Activated CD8-positive, alpha-beta memory T cell treated with anti-CD3 and anti-CD28 coated beads for 24 hours (primary cell): ENCODE measurements around the gene CD200R1L.

Experiments used
- DNase-seq: peaks from one replicate; pipeline ENCODE4 v3.0.0-alpha.2; 2020

Gene CD200R1L

DNA sequence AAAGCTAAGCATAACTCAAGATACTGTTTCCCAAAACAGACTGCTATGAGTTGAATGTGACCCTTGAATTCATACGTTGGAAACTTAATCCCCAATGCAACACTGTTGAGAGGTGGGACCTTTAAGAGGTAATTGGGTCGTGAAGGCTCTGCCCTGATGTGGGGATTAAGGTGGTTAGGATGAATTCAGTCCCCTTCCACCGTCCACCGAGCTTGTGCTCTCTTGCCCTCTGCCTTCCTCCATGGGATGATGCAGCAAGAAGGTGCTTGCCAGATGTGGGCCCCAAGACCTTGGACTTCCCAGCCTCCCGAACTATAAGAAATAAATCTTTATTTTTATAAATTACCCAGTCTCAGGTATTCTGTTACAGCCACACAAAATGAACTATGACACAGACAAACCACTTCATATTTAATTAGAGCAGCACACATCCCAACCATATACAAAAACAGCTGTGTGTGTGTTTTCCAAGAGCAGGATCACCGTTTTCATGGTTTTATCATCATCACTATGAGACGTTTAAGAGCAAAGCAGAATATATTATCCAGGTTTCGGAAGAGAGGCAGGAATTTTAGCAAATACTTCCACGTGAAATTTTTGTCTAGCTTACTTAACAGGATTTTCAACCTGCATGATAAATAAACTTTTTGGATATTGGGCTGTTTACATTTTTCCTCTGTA is 61.2 kb downstream of the CD200R1L start:
- no peak for DNase-seq

DNA sequence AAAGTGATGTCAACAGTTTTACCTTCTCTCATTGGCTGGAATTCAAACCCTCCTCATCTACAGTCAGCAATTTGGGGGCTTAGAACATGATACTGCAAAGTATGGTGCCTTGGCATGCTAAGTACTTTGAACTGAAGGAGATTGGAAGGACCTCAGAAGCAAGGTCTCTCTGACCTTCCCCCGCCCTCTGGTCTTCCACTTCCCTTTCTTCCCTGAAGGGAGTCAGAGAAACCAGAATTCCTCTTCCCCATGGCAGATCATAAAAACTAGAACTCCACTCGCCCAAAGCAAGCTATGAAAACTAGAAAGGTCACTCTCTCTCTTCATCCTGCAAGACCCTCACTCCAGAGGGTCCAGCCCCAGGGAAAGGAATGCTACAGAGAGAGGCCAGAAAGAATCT is 64.2 kb downstream of the CD200R1L start:
- no peak for DNase-seq

- DNase-seq, result no peak
Observed at GRCh38 chr3:112781599-112781998, 65.1 kb downstream of the CD200R1L start.

- no peak for DNase-seq
Observed at GRCh38 chr3:112779558-112780480, 66.8 kb downstream of the CD200R1L start.

- no peak for DNase-seq
Observed at GRCh38 chr3:112779011-112779410, 67.7 kb downstream of the CD200R1L start.

- no peak for DNase-seq
Observed at GRCh38 chr3:112778353-112778948, 68.2 kb downstream of the CD200R1L start.

GRCh38 chr3:112777811-112778210 is 68.9 kb downstream of the CD200R1L start:
- no peak for DNase-seq

DNA sequence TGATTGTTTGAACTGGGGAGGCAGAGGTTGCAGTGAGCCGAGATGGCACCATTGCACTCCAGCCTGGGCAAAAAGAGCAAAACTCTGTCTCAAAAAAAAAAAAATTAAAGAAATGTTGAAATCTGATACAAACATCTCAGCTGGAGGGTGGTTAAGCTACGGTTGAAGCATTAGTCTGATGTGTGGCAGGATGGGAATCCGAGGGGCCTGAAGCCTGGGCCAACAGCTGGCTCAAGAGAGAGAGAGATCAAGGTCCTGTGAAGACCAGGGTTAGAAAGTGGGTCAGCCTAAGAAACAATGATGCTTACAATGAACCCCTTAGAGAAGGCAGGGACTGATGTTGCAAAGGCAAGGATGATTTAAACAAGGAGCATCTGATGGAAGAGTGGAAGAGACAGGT is 69.8 kb downstream of the CD200R1L start:
- DNase-seq, result no peak

DNA sequence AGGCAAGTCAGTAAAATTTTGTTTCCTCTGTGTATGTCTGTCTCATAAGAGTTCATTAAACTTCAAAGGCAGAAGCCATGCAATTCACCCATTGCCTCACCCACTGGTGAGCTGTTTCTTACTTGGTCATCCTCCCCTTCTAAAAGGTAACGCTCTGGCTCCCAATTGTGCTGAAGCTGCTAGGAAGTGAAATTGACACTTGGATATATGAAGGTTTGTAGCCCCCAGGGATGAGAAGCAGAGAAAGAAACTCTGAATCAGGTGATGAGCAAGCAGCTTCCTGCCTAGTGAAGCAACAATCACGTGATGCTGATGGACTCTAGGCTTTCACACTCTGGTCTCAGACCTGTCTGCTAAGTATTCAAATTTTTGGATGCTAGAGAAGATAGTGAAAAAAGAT is 70.7 kb downstream of the CD200R1L start:
- DNase-seq, result no peak

DNA sequence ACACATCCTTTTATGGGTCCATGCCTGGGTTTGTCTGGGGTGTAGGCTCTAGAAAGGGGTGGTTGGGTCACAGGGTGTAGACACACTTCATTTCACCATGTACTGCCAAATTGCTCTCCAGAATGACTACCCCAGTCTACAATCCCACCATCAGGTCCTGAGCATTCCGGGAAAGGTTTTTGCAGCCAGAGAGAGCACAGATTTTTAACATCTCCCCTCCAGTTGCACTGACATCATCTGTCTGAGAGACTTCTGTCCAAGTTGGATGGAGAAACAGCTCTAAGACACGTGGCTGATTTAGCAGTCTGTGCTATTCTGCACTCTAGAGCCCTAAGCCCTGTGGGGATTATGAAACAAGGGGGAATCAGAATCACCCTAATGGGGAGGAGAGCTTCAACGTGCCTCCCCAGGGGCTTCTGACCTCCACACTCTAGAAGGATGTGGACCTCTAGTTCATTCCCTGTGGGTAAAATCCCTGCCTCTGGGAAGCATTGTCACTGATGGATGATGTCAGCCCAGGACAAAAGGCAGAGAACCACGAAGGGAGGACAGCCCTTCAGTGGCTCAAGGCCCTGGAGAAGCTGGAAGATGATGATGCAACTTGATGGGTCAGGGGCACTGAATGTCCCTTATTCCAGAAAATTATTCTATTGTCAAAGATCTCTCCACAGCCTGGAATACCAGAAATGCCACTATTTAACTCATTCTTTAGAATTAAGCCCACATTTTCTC is 71.5 kb downstream of the CD200R1L start:
- no peak for DNase-seq

GRCh38 chr3:112774293-112774926 is 72.3 kb downstream of the CD200R1L start:
- no peak for DNase-seq

- DNase-seq, result no peak
Observed at GRCh38 chr3:112773864-112774263, 72.8 kb downstream of the CD200R1L start.

DNA sequence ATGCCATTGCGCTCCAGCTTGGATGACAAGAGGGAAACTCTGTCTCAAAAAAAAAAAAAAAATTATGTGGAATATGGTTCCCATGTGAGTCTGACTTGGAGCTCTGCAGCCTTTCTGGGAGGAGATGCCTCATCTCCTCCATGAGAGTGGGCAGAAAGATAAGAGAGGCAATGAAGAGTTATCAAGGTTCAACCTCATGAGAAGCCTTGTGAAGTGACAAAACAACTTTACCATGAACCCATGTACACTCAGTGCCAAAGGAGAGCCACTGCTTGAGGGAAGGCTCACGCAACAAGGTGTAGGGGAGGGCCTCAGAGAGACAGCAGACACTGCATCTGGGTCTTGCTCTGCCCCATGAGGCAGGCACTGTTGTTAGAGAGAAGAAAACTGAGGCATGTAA is 75.7 kb downstream of the CD200R1L start:
- no peak for DNase-seq

DNA sequence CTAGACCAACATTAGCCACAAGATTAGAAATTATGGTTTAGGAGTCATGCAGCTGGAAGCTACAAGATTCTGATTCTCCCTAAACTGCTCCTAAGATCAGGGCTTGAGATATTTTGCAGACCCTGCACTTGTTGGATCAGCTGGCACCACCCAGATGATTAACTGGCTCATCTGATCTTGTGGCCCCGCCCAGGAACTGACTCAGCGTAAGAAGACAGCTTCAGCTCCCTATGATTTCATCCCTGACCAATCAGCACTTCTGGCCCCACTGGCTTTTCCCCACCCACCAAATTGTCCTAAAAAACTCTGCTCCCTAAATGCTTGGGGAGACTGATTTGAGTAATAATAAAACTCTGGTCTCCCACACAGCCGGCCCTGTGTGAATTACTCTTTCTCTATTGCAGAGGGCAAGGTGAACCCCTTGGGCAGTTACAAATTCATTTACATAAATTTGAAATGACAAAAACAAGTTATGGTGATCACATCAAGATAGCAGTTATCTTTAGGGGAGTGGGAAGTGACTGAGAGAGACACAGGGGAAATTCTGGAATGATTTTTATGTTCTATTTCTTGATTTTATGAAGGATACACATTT is 76.5 kb downstream of the CD200R1L start:
- DNase-seq, result no peak

DNA sequence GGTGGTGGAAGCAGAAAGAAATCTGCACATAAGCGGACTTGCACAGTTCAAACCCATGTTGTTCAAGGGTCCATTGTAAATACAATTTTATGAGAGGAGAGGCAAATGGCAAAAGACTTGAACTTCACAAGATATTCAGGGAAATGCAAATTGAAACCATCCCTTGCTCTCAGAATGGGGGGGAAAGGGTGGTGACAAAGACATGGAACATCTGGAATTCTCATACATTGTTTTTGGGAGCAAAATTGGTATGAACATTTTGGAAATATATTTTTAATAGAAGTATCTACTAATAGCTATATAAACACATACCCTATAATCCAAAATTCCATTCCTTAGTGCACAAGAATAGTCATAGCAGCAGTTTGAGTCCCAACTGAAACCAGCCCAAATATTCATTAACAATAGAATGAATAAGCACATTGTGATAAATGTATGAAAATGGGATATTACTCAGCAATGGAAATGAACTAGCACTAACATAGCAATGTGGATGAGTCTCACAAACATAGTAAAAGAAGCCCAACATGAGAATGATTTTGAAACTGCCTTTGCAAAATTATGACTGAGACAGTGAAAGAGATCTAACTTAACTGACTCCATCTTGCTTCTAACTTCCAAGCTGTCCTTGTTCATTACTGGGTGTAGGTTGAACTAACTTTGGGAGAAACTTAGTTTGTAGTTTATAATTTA is 77.2 kb downstream of the CD200R1L start:
- DNase-seq, result no peak

DNA sequence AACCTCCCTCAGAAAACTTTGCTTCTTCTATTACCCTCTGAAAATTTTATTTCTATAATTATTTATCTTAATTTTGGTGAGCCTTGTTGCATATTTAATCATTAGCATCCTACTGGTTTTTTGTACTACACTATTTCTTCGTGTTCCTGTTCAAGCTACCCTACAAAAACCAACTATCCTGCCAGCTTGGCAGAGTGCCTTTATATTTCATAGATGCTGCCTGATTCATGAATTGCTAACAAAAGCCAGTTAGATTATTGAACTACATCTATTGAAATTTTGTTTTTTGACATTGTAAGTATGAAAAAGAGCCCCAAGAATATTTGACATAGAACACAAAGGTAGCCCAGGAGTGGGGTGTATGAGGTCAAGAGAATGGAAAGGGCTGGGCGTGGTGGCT is 78.9 kb downstream of the CD200R1L start:
- DNase-seq, result no peak

- DNase-seq, result no peak
Observed at GRCh38 chr3:112767177-112767576, 79.5 kb downstream of the CD200R1L start.
